Germinal center (tissue), 1 donor: Measurements from ENCODE around the gene DNAJB1.
A peak's percentile ranks its signal among the peaks of the same experiment; 100 is the strongest.
"Not testable (repeated sequence)": the region's sequence is repeated elsewhere in the genome, so short reads cannot be mapped to it uniquely, and the experiment has no call there.

Experiments
- DNase-seq: peaks from one replicate; pipeline ENCODE4 v3.0.0; 2012; ENCODE audit warnings: mixed read lengths, low spot score

DNAJB1 gene

DNA sequence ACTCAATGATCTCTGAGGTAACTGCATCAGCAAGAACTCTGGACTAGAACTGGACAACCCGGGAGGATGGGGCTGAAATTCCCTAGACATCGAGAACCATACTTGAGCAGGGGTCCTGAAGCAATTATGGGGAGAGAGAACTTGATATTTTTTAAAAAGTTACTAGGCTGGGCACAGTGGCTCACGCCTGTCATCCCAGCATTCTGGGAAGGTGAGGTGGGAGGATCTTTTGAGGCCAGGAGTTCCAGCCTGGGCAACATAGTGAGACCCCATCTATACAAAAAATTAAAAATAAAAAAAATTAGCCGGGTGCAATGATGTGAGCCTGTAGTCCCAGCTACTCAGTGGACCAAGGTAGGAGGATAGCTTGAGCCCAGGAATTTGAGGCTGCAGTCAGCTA is 2.3 kb upstream of the DNAJB1 start:
- no peak for DNase-seq

- DNase-seq, result no peak
These were observed 1.7 kb upstream of the DNAJB1 start for GRCh38 chr19:14519860-14520407.

DNA sequence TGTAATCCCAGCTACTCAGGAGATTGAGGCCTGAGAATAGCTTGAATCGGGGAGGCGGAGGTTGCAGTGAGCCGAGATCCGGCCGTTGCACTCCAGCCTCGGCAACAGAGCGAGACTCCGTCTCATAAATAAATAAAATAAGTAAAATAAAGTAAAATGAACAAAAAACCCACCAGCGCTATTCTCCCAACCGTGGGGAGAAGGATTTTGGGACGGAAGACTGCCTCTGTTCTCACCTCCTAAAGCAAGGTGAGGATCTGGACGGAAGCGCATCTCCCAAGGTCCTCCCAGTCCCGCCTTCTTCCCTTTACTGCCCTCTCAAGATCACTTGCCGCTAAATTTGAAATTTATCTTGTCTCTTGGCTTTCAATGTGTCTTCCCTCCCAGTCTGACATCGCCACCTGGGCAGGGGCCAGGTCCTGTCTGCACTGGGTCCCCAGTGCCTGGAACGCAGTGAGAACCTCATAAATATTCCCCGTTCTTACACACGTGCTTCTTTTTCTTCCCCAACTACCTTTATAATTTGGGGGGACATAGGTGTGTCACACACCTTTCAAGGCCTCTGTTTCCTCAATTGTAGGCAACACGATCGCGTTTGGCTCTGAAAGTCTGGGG is 1.2 kb upstream of the DNAJB1 start:
- no peak for DNase-seq

GRCh38 chr19:14517446-14517839 is 754 bp downstream of the DNAJB1 start:
- DNase-seq, result no peak

DNA sequence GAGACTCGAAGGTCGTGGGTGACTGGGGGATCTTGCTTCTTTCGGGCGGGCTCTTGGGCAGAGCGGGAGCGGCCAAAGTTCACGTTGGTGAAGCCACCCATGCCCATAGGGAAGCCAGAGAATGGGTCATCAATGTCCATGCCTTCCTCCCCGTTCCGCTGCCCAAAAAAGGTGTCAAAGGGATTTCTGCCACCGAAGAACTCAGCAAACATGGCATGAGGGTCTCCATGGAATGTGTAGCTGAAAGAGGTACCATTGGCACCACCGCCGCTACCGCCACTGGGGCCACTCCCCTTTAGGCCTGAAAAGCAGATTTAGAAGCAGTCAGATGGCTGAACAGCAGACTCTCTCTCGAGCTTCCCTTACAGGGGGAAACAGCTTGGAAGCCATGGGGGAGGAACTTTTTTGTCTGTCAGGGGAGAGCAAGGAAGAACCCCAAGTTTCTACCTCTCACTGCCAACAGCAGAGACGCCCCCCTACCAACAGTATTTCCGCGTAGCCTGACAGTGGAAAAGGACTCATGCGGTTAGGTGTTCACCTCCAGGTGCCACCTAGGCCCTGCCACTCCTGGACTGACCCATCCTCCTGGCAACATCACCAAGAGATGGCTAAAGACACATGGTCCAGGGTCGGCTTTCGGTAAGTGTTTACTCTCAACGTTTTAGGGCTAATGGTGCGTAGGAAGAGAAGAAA is 1.3 kb downstream of the DNAJB1 start:
- no peak for DNase-seq

GRCh38 chr19:14516048-14516534 is 2.1 kb downstream of the DNAJB1 start:
- DNase-seq, result no peak

GRCh38 chr19:14515501-14516047 is 2.6 kb downstream of the DNAJB1 start:
- no peak for DNase-seq

DNA sequence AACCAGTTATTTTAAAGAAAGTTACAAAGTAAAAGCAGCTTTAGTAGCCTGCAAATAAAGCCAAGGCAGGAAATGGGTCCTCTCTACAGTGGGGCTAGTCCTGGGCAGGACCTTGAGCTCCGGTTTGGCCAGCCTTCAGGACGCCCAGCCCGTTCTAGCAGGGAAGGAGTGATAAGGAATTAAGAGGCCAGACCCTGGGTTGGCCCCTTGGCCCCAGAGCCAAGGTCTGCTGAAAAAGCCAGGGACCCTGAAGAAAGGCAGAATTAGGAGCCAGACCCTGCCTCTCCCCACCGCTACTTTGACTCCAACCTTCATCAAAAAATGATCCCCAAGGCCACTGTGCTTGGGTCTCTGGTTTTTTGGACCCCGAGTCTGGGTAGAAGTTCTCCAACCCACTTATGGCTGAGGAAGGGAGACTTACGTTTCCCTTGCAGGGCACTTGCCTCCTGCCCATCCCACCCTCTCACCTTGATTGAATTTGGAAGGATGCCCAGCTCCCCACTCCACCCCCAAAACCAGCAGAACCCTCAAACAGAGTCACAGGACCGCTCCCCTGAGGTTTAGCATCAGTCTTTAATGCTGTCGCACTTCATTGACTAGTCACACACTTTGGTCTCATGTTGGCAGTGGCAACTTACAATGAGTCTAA is 3.9 kb downstream of the DNAJB1 start:
- no peak for DNase-seq

GRCh38 chr19:14512406-14512961 is 5.7 kb downstream of the DNAJB1 start:
- no peak for DNase-seq

DNA sequence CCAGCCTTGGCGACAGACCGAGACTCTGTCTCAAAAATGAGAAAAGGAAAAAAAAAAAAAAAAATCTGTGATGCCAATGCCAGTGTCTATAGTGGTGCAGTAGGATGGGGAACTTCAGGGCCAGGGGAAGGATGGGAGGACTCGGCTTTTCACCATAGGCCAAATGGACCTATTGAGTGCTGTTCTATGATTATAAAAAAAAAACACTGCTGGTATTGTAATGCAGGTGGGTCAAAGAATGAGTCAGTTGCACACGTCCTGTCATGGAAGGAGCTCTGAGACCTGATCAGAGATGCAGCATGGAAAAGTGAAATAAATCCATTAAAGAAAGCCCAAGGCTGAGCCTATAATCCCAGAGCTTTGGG is 7.0 kb downstream of the DNAJB1 start:
- no peak for DNase-seq

DNA sequence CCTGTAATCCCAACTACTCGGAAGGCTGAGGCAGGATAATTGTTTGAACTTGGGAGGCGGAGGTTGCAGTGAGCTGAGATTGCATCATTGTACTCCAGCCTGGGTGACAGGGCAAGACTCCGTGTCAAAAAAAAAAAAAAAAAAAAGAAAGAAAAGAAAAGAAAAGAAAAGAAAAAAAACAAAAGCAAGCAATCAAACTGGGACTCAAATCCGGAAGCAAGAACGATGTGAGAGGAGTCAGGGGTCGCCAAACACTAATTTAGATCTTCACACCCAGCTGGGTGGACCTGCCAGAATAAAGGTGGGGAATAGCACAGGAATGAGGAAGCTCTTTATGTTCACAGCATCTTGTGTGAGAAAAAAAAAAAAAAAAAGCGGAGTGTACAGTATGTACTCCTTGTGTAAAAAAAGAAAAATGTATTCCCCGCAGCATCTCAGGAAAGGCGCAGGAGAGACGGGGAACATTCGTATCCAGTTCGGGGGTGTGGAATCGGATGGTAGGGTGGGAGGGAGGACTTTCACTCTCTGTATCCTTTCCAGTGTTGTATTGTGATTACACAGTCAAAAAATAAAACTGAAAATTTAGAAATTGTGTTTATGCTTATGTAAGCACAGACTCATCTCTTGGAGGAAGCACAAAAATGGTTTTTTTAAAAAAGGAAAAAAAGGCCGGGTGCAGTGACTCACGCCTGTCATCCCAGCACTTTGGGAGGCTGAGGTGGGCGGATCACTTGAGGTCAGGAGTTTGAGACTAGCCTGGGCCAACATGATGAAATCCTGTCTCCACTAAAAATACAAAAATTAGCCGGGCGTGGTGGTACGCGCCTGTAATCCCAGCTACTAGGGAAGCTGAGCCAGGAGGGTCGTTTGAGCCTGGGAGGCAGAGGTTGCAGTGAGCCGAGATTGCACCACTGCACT is 7.6 kb downstream of the DNAJB1 start:
- no peak for DNase-seq

GRCh38 chr19:14507704-14508542 is 10.3 kb downstream of the DNAJB1 start:
- no peak for DNase-seq

GRCh38 chr19:14505488-14506239 is 12.5 kb downstream of the DNAJB1 start:
- peak; percentile 82 for DNase-seq

DNA sequence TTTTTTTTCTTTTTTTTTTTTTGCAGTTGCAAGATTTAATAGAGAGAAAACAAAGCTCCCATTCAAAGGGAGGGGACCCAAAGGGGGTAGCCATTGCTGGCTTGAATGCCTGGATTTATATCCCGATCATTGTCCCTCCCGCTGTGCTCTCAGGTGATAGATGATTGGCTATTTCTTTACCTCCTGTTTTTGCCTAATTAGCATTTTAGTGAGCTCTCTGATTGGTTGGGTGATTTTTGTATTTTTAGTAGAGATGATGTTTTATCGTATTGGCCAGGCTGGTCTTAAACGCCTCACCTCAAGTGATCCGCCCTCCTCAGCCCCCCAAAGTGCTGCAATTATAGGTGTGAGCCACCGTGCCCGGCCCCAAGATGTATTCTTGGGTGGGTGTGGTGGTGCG is 13.6 kb downstream of the DNAJB1 start:
- DNase-seq, result not testable (repeated sequence)

GRCh38 chr19:14503285-14503684 is 14.9 kb downstream of the DNAJB1 start:
- no peak for DNase-seq

DNA sequence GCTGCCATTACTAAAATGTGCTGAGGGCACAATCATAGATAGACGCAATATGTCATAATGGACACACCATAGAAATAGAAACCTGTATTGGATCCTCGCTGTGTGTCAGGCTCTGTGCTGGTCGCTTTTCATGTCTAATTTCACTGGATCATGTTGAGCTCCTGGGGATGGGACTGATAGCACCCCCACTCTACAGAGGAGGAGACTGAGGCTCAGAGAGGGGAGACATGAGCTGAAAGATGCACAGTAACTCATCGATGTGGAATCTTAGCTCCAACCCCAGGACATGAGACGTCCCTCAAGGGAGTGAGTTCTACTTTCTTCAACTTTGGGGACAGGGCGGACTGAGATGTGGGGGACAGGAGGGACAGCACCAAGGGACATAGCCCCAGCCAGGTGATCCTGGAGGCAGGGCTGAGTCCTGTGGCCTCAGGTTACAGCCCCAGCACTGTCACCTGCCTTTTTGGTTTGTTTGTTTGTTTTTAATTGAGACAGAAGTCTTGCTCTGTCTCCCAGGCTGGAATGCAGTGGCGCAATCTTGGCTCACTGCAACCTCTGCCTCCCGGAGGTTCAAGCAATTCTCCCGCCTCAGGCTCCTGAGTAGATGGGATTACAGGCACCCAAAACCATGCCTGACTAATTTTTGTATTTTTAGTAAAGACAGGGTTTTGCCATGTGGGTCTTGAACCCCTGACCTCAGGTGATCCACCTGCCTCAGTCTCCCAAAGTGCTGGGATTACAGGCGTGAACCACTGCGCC is 15.7 kb downstream of the DNAJB1 start:
- DNase-seq, result no peak

DNA sequence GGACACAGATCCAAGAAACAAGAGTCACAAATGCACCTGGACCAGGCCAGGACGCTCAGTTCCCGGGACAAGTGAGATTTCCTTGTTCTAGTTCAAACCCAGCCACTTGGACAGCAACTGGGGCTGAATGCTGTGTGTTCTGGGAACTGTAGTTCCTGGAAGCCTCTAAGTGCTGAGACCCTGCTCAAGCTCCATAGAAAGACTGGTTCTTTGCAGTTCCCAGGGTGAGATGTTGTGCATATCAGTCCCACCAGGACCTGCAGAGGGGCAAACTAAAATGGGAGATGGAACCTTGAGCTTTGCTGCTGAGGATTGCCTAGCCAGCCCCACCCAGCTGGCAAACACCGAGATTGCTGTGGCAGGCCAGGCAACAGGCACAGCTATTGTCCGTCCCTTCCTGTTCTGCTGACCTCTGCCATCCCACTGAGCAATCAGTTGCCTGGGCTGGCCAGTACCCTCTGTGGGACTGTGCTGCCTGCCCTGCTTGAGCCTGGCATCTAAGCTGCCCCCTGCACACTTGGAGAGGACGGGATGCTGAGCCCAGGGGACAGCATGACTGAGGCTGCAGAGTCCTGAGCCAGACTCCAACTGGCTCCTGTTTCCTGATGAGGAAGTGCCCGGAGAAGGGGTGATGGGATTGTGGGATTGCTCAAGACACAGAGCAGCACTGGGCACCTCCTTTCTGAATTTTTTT is 20.8 kb downstream of the DNAJB1 start:
- no peak for DNase-seq

DNA sequence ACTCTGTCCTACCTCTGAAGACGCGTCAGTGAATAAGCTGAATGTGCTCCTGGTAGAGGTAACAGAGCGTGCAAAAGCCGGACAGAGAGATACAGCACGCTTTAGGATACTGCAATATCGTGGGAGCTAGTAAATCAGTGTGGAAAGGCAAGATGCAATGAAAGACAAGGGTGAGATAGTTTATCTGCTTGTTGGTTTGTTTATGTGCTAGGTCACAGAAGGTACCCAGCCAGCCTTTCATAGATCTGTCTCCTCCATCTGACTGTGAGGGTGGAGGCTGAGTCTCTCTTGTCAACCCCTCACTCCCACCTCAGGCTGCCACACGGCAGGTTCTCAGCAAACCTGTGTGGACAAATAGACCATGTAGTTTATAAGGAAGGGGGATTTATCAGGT is 21.4 kb downstream of the DNAJB1 start:
- no peak for DNase-seq
